Spleen (tissue), 11 donors: ENCODE results near the gene PCYT2. TPM values are rescaled to one million over a fixed set of nuclear protein-coding genes. Genes with fewer than 3 reads are reported as not detected.

ENCODE experiments used
- DNase-seq: peaks from one replicate; pipeline ENCODE4 v3.0.0-alpha.2; 2020
- H3K27ac ChIP-seq, 8 donors: fragments of 200-600 bp; sonication (generic) in 7 of 8; 1 replicate in 4 of 8; 2 replicates in 4 of 8; pipeline versions ENCODE4 v1.5.0 to v1.8.0; 2016 to 2021; ENCODE audit warnings: inconsistent platforms in 4 of 8, mild to moderate bottlenecking in 4 of 8, moderate library complexity in 1 of 8
- H3K27me3 ChIP-seq, 7 donors: fragments of 200-600 bp; sonication (generic) in 6 of 7; replicated peaks in 1 of 7; 1 replicate in 4 of 7; 2 replicates in 3 of 7; pipeline versions ENCODE4 v1.5.0 to v1.8.0; 2016 to 2021; ENCODE audit warnings: inconsistent platforms in 3 of 7, mild to moderate bottlenecking in 1 of 7
- H3K36me3 ChIP-seq, 6 donors: fragments of 200-600 bp; sonication (generic) in 5 of 6; 1 replicate in 4 of 6; 2 replicates in 2 of 6; pipeline versions ENCODE4 v1.5.0 to v1.8.0; 2016 to 2021; ENCODE audit warnings: inconsistent platforms in 2 of 6
- H3K4me1 ChIP-seq, 6 donors: fragments of 200-600 bp; sonication (generic) in 5 of 6; 1 replicate in 3 of 6; 2 replicates in 3 of 6; pipeline versions ENCODE4 v1.5.0 to v1.8.0; 2016 to 2021; ENCODE audit warnings: inconsistent platforms in 3 of 6
- H3K4me3 ChIP-seq, 8 donors: fragments of 200-600 bp; sonication (generic) in 7 of 8; 1 replicate in 4 of 8; 2 replicates in 4 of 8; pipeline versions ENCODE4 v1.5.0 to v1.8.0; 2016 to 2021; ENCODE audit warnings: inconsistent platforms in 4 of 8, mild to moderate bottlenecking in 4 of 8, moderate library complexity in 2 of 8
- H3K9me3 ChIP-seq, 8 donors: fragments of 200-600 bp; sonication (generic) in 7 of 8; 1 replicate in 4 of 8; 2 replicates in 4 of 8; pipeline versions ENCODE4 v1.5.0 to v1.8.0; 2016 to 2021; ENCODE audit warnings: inconsistent platforms in 4 of 8
- POLR2A ChIP-seq, 3 donors: fragments of 450-650 bp; IDR thresholded peaks; one replicate each; pipeline ENCODE4 v1.5.1; 2017; ENCODE audit warnings: antibody characterized with exemption in 3 of 3, mild to moderate bottlenecking in 1 of 3
- POLR2AphosphoS5 ChIP-seq, 3 donors: sonication (generic); formaldehyde crosslinking; IDR thresholded peaks; one replicate each; pipeline ENCODE4 v1.5.1; 2017; ENCODE audit warnings: antibody characterized with exemption in 3 of 3
- WGBS, 5 donors: extraction: QIAGEN DNeasy Blood & Tissue Kit in 3 of 5; methylation state at CpG; one replicate each; pipeline versions ENCODE4 v1.1.5 to v1.1.7; 2013 to 2018; 5-methylcytosine and 5-hydroxymethylcytosine counted together
- intact Hi-C: fragments of 100-400 bp; cut with DNase I; formaldehyde crosslinking; loops from one replicate; pipeline ENCODE4 v1.15.0; 2023; ENCODE audit warnings: low total_unique reads
- polyA plus RNA-seq, 3 donors: library from polyadenylated mRNA; stranded (reverse); fragments of 200-250 nt; gene quantifications; one replicate each; pipeline ENCODE4 v1.2.1, GENCODE V29; 2013
- total RNA-seq, 7 donors: library from RNA; depleted of rRNA in 3 of 7; stranded (reverse); fragments of >200 nt in 3 of 7; fragmentation: NEBNext Ultra II Directional in 4 of 7; extraction: Animal tissue kit (Norgen Biotek cat#: 25700) in 4 of 7; gene quantifications; one replicate each; pipeline versions ENCODE4 v1.1.0 to v1.2.1, GENCODE V29; 2016 to 2021
- TF ChIP-seq, protein P1 (sequence below), 11 experiments: fragments of 200-600 bp in 7 of 11; fragments of 450-650 bp in 4 of 11; sonication (generic) in 4 of 11; IDR thresholded peaks in 8 of 11; conservative IDR thresholded peaks in 3 of 11; 1 replicate in 7 of 11; 2 replicates in 4 of 11; pipeline versions ENCODE4 v1.4.0 to v1.8.0; 2016 to 2021; ENCODE audit warnings: antibody characterized with exemption in 11 of 11, inconsistent platforms in 4 of 11, mild to moderate bottlenecking in 1 of 11
- donor health status: healthy with polysubstance abuse.
- donor health status: DM: no; HTN: no; CAD: no; lungs with moderate emphysema.
- donor health status: DM: no; HTN: no; CAD: no.
- donor health status: Bipolar disorder and iron deficiency.
- donor health status: healthy.
- donor health status: DM: no; HTN: no; CAD: no.
- donor health status: DM: yes; HTN: yes; CAD: no.

PCYT2 gene
- total and polyA plus RNA-seq, 10 donors: 12.5 to 25.5 (median 16.2) TPM

DNA sequence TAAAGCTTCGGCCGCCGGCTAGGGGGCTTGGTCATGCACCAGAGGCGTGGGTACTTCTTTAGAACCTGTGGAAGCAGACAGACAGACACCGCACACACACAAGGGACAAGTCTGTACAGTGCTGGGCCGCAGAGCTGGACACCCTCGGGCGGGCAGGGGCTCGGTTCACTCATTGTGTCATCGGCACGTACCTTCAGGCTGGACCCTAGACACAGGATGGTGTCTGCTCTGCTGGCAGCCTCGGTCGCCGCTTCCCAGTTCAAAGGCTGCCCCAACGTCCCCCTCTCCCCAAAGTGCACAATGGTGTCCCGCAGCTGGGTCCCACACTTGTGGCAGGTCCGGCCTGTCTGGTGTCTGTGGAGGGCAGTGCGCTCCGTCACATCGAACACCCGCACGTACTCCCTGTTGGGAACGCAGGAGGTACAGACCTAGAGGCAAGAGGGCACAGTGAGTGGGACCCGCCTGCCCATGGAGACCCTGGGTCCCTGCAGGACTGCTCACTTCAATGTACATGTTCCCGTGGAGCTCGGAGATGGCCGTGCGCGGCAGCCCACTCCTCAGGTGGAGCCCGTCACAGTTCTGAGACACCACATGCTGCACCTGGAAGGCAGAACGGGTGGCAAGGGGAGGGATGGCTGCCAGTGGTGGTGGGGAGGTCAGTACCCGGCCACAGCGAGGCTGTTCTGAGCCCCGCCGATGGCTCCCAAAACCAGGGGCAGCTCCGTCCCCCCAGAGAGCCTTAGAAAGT, 3.1 kb upstream of the PCYT2 start:
- DNase-seq: no peak
- intact Hi-C loops: no loop called here
- peaks cover 26 to 70% (median 51%) of the 10 kb centered on the region in 6 donors for H3K4me1 ChIP-seq

DNA sequence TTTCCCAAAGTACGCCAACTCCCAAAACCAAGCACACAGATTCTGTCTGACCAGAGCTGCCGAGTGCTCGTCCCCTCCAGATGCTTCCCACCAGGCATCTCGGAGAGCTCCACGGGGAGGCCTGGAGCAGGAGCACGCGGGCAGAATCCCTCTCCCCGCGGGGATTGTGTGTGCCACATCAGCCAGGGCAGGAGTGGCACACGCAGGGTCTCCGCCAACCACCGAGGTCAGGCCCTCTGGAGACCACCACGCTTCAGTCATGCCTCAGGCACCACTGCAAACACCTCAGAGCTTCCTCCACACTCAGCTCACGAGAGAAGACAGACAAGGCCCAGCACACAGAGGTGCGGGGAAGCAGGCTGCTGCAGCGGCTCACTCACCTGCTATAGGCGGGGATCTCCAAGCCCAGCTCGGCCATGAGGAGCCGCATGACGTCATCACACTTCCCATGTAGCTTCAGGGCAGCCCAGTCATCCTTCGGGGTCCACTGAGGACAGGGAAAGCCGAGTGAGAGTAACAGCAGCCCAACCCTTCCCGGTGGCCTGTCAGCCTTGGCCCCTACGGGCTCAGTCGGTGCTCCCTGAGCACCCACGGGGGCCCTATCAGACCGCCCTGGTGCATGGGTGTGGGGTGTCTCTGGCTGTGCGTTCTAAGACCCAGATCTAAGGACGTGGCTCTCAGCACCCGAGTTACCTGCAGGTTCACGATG, 2.3 kb upstream of the PCYT2 start:
- TF ChIP-seq, protein P1, sequence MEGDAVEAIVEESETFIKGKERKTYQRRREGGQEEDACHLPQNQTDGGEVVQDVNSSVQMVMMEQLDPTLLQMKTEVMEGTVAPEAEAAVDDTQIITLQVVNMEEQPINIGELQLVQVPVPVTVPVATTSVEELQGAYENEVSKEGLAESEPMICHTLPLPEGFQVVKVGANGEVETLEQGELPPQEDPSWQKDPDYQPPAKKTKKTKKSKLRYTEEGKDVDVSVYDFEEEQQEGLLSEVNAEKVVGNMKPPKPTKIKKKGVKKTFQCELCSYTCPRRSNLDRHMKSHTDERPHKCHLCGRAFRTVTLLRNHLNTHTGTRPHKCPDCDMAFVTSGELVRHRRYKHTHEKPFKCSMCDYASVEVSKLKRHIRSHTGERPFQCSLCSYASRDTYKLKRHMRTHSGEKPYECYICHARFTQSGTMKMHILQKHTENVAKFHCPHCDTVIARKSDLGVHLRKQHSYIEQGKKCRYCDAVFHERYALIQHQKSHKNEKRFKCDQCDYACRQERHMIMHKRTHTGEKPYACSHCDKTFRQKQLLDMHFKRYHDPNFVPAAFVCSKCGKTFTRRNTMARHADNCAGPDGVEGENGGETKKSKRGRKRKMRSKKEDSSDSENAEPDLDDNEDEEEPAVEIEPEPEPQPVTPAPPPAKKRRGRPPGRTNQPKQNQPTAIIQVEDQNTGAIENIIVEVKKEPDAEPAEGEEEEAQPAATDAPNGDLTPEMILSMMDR (IDR thresholded peaks at IDR 0.05 in 8 of 11, conservative IDR thresholded peaks at IDR 0.05 in 3 of 11): no peak
- TF ChIP-seq POLR2AphosphoS5 (IDR thresholded peaks at IDR 0.05): peak in 2 of 3 donors; percentile 3 to 36
- no peak for TF ChIP-seq POLR2A (IDR thresholded peaks at IDR 0.05)
- no peak for DNase-seq
- peaks cover 25 to 67% (median 48%) of the 10 kb centered on the region in 6 donors for H3K4me1 ChIP-seq
- no peak overlapping the region for H3K27ac ChIP-seq
- 92 to 96% (median 95%) methylated on average over 17 to 31 of the region's 31 CpGs for WGBS, 5 donors
- intact Hi-C loops: no loop called here
- H3K4me3 ChIP-seq: no peak overlapping the region
- H3K27me3 ChIP-seq: no peaks in the 10 kb centered on the region
- H3K36me3 ChIP-seq: peaks cover 2 to 52% (median 39%) of the 10 kb centered on the region in 6 donors
- H3K9me3 ChIP-seq: no peaks in the 10 kb centered on the region

More for the DNA sequence above, 3.1 kb upstream of the PCYT2 start:
- no peaks in the 10 kb centered on the region for H3K9me3 ChIP-seq
- H3K27ac ChIP-seq: no peak overlapping the region
- TF ChIP-seq POLR2AphosphoS5 (IDR thresholded peaks at IDR 0.05) (no peak), POLR2A (IDR thresholded peaks at IDR 0.05) (no peak)
- TF ChIP-seq, protein P1 (IDR thresholded peaks at IDR 0.05 in 8 of 11, conservative IDR thresholded peaks at IDR 0.05 in 3 of 11): no peak
- no peaks in the 10 kb centered on the region for H3K27me3 ChIP-seq
- peaks cover 2 to 52% (median 39%) of the 10 kb centered on the region in 6 donors for H3K36me3 ChIP-seq
- no peak overlapping the region for H3K4me3 ChIP-seq
- WGBS, 5 donors: 95 to 98% (median 97%) methylated on average over 23 to 36 of the region's 36 CpGs

DNA sequence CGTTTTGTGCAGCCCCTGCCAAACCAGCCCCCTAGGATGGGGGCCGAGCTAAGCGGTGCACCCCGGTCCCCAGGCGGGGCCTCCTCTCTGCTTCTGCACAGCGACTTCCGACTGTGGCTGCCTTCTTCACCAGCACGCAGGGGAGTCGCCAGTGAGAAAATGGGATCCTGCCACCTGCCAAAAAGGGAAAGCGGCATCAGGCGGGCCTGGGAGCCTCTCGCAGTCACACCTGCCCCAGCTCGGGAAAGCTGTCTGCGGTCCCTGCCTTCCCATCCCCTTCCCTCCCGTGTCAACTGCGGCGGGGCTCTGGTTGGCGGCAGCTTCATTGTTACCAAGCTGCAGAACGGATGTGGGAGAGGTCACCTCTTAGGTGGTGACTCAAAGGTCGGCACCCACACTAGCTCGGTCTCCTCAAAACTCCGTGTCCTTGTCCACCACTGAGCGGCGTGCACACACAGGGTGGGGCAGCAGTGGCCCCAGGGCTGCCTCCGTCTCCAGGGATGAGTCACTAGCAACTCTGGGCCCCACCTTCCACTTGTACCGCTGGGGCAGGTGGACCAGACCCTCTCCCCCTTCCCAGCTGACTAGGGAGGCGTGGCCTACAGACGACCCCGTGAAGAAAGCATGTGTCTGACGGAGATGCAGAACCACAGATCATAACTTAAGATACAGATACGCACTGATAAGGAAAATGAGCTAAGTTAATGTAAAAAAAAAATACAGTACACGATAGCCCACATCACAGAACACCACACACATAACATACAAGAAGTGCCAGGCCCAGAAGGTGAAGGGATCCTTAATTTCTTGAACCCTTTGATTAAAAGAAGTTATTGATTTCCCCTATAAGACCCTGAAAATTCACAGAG, 1.5 kb upstream of the PCYT2 start:
- H3K4me1 ChIP-seq: peaks cover 20 to 61% (median 41%) of the 10 kb centered on the region in 6 donors
- H3K36me3 ChIP-seq: peaks cover 2 to 61% (median 44%) of the 10 kb centered on the region in 6 donors
- peak in 1 of 3 donors; percentile 13 for TF ChIP-seq POLR2AphosphoS5 (IDR thresholded peaks at IDR 0.05)
- TF ChIP-seq, protein P1 (IDR thresholded peaks at IDR 0.05 in 8 of 11, conservative IDR thresholded peaks at IDR 0.05 in 3 of 11): no peak
- no peak for TF ChIP-seq POLR2A (IDR thresholded peaks at IDR 0.05)
- 85 to 91% (median 86%) methylated on average over 31 to 32 of the region's 32 CpGs for WGBS, 5 donors
- peak; percentile 79 for DNase-seq
- H3K27me3 ChIP-seq: no peaks in the 10 kb centered on the region
- intact Hi-C loops: no loop called here
- no peak overlapping the region for H3K4me3 ChIP-seq
- H3K27ac ChIP-seq: no peak overlapping the region
- no peaks in the 10 kb centered on the region for H3K9me3 ChIP-seq
